Hypothalamus (tissue), 51 donors: ENCODE measurements around the gene TNFAIP3.
A peak's percentile ranks its signal among the peaks of the same experiment; 100 is the strongest.

Experiments
- DNase-seq, 51 donors: peaks; one replicate each; lab custom pipeline; 2025; lab: John Stamatoyannopoulos, UW

Gene TNFAIP3

GRCh38 chr6:137862419-137863090, 4.5 kb upstream of the TNFAIP3 start:
- no peak for DNase-seq

DNA sequence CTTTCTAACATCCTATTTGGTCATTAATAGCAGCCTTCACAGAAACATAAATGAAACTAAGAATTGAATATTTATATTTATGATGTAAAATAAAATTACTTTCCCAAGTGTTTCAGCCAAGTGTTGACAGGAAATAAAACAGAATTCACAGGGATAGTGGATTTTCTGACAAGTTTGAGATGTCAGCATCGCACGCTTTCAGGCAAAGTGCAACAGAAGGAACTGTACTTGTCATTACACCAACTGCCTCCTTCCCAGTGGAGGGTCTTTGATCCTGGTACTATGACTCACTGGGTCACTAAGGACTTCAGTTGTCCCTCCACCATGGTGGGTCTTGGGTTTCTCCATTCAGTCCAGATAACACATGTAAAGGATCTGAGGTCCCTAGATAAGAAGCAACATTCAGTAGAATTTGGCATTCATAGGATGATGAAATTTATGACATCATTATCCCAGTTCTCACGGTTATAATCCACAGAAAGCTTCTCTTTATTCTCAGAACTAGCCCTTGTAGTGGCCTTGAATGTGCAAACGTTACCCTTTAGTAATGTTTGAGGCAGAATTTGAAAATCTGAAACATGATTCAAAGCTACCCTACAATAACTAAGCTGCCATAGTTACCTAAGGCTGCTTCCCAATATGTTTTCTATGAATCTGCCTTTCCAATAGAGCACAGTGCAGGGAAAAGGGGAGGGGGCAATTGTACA, 3.8 kb upstream of the TNFAIP3 start:
- DNase-seq = no peak

GRCh38 chr6:137864812-137865508, 2.1 kb upstream of the TNFAIP3 start:
- no peak for DNase-seq

DNA sequence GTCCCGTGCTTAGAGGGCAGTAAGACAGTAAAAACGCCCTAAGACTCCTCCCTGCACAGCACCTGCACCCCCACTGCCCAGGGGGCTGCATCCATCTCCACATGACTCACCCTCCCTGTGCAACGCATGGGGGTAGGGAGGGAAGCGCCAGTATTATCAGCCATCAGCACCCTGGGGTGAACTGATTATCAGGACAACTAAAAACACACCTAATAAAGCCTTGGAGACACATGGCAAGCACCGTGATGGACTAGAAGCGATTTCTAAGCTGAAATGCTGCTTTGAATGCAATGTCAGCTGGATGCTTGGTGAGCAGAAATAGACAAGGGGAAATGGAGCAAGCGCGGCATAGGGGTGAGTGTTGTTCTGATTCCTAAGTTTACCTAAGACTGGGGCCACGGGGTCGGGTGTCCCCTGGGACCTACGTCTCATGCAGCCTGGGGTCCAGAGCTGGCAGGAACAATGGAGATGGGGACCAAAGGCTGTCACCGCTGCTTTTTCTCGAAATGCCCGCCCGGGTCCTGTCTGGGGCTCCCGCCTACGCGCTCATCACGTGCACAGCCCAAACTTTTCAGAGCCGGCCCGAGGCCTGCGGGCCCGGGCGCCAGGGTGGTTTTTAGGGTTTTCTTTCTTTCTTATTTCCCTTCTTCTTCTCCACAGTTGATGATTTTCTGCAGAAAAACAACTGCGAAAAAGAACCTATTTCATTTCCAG, 702 bp upstream of the TNFAIP3 start:
- DNase-seq = peak in 18 of 51 donors; percentile 21 to 68 (median 49)

GRCh38 chr6:137867685-137868509, 838 bp downstream of the TNFAIP3 start:
- DNase-seq = peak in 4 of 51 donors; percentile 13 to 24 (median 18)

DNA sequence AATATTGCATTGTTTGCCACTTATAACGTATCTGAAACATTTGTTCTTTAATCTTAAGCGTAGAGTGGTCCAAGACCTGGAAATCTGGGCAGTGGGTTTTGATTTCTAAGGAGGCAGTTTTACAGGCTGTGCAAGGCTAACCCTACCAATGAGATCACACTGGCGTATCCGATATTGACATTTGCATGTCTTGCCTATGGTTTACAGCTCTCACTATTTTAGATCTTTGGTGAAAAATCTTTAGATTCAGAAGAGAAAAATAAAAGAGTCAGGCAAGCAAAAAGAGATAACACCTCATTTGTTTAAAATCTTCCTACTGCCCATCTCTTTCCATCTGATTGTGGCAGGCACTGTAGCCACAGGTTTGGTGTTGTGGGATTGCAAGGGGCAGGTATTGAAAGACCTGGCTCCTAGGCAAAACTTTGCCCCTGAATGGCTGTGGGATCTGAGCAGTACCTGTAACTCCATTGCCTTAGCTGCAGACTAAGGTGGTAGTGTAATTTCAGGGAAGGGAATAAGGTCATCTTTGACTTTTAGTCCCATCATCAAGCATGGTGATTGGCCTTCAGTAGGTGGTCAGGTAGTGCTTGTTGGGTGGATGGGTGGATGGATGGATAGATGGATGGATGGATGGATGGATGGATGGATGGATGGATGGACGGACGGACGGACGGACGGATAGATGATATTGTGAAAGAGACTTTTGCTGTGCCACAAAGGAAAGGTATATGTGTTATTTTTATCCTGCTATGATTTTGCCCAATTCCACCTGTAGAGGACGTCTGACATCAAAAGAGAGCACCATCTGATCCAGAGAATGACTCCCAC, 1.9 kb downstream of the TNFAIP3 start:
- no peak for DNase-seq

DNA sequence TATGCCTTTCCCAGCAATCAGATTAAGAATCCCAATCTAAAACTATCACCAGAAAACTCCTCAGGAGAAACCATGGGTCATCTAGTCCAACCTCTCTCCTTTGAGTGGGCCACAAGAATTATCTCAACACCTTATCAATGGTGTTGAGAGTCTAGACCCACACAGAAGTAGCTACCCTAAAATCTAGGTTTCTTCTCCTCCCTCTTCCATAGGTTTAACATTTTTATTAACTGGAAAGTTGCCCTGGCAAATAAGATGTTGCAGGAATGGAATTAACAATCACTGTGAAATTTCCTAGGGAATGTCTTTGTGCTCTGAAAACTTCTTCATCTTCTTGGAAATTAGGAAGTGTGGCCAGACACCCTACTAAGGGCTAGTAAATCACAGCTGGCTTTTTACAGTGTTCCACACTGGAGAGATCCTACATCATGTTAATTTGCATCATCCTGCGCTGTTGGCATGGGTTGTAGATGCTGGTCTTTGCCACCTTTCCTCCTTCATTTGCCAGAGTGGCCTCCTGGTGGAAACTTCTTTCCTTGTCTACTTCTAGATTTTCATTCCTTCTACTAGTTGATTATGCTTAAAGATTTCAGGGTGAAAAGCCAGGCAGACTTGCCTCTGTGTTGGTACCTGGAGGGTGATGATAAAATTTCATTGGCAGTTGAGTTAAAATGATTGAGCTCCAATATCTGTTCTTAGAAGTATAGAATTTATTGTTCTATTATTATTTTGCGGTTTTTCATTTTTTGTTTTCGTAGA, 2.7 kb downstream of the TNFAIP3 start:
- no peak for DNase-seq

GRCh38 chr6:137870308-137870644, 3.2 kb downstream of the TNFAIP3 start:
- no peak for DNase-seq

DNA sequence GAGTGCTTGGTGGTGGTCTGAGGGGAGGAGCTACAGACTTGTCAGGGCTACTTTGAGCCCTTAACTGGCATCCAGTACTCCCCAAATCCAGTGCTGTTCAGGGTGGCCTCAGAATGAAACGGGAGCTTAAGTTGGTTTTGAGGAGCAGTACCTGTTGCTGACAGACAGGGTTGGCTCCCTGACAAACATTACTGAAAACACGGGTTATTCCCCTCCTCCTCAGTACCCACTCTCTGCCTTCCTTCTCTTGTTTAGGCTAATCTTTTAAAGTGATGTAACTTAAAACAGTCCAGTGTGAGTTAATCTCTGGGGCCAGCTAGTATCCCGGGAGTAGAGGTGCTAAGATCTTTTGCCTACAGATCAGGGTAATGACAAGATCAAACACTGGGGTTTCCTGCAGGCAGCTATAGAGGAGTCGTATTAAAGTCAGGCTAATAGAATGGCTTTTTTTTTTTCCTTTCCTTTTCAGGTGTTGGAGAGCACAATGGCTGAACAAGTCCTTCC, 3.7 kb downstream of the TNFAIP3 start:
- no peak for DNase-seq

DNA sequence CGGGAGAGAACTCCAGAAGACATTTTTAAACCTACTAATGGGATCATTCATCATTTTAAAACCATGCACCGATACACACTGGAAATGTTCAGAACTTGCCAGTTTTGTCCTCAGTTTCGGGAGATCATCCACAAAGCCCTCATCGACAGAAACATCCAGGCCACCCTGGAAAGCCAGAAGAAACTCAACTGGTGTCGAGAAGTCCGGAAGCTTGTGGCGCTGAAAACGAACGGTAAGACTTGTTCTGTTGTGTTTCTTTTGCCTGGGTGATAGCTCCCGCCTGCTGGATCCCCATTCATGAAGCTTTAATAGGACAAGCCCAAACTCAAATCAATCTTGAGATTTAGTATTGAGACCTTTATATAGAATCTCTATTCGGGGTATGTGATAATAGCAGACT, 4.2 kb downstream of the TNFAIP3 start:
- DNase-seq = no peak

DNA sequence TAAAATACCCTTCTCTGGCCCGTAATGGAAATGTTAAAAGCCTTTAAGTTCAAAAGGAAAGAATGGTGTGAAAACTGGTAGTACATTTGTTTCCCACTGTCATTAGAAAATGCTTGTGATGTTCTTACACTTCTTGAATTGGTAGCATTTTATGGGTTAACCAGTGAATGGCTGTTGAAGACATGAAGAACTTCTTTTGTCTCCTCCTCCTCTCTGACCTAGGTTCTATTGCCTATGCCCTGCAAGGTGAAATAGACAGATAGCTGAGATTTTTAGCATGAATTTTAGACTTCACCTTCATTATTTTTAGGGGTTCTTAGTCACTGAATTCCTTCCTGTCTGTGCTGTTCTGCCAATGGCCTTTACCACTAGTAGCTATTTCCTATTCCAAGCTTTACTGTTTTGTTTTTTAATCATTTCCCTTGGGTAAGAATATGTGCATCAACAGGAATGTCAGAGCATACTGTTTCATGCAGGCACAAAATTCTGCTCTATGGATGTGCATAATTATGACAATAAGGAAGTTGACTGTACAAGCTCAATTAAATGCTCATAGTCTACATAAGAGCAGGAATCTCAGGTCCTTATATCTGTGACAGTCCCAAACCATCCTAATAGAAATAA, 4.9 kb downstream of the TNFAIP3 start:
- no peak for DNase-seq

GRCh38 chr6:137872581-137873115, 5.6 kb downstream of the TNFAIP3 start:
- no peak for DNase-seq

- DNase-seq = peak in 2 of 51 donors; percentile 13 to 15
Measured at GRCh38 chr6:137873273-137873762, 6.3 kb downstream of the TNFAIP3 start.

DNA sequence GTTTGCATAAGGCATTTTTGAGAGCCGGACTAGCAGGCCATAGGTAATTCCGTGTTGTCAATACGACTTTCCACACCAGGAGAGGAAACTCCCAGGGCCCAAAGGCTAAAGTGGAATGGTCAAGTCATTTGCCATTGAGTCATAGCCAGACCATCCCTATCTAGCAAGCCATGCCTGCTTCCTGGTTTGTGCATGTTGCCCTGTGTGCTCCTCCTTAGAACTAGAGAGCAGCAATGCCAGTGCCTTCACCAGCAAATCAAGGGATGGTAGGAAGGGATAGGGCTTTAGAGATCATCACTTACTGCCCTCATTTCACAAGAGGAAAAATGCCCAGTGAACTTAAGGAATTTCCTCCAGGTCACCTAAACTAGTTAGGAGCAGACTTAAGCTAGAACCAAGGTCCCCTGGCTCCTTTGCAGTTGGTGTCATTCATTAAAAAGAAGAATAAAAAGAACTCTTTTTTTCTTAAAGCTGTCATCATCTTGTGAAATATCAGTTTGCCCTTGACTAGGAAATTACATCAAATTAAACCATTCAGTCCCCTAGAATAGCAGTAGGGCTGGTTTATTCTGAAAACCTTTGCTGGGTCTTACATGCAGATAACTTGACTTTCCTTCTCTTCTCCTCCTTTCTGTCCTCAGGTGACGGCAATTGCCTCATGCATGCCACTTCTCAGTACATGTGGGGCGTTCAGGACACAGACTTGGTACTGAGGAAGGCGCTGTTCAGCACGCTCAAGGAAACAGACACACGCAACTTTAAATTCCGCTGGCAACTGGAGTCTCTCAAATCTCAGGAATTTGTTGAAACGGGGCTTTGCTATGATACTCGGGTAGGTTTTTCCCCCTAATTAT, 7.4 kb downstream of the TNFAIP3 start:
- no peak for DNase-seq

DNA sequence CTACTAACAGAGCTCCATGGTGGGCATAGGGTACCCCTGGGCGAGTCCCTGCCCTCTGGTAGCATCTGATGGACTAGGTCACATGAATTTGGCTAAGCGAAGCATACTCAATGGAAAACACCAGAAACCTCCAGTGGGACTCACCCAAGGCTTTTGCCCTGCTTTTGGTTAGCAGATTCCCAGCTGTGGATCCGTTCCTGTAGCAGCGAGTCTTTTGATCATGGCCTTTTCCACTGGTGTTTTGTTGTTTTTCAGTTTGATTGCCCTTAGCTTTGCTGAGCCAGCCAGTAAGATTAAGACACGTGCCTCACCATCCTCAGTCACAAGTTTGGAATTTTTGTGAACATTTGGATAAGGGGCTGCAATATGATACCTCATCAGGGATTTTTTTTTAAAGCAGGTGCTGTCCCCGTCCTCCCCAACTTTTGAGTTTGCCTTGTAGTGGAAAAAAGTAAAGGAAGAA, 8.0 kb downstream of the TNFAIP3 start:
- DNase-seq = no peak

GRCh38 chr6:137875606-137876005, 8.5 kb downstream of the TNFAIP3 start:
- DNase-seq = no peak
